Spleen (tissue), 7 donors: ENCODE data around the gene RBBP8.

Experiments used
- POLR2A ChIP-seq, 3 donors: fragments of 450-650 bp; IDR thresholded peaks; one replicate each; pipeline ENCODE4 v1.5.1; 2017; ENCODE audit warnings: antibody characterized with exemption in 3 of 3, mild to moderate bottlenecking in 1 of 3
- POLR2AphosphoS5 ChIP-seq, 3 donors: sonication (generic); formaldehyde crosslinking; IDR thresholded peaks; one replicate each; pipeline ENCODE4 v1.5.1; 2017; ENCODE audit warnings: antibody characterized with exemption in 3 of 3
- TF ChIP-seq, protein P1 (sequence below), 11 experiments: fragments of 200-600 bp in 7 of 11; fragments of 450-650 bp in 4 of 11; sonication (generic) in 4 of 11; IDR thresholded peaks in 8 of 11; conservative IDR thresholded peaks in 3 of 11; 1 replicate in 7 of 11; 2 replicates in 4 of 11; pipeline versions ENCODE4 v1.4.0 to v1.8.0; 2016 to 2021; ENCODE audit warnings: antibody characterized with exemption in 11 of 11, inconsistent platforms in 4 of 11, mild to moderate bottlenecking in 1 of 11
- donor health status: DM: no; HTN: no; CAD: no; lungs with moderate emphysema.
- donor health status: DM: no; HTN: no; CAD: no.
- donor health status: DM: no; HTN: no; CAD: no.

DNA sequence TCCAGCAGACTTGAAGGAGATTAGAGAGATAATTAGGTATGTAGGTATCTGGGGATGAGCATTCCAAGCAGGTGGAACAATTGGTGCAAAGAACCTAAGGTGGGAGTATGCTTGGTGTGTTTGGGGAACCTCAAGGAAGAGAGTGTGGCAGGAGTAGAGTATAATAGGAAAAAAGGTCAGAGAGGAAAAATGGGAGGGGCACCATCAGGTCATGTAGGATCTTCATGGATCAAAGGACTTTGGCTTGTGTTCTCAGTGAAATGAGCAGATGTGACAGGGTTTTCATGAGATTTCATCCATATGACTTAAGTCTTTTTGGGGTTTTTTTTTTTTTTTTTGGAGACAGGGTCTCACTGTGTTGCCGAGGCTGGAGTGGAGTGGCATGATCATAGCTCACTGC is 47.3 kb downstream of the RBBP8 start:
- TF ChIP-seq, protein P1, sequence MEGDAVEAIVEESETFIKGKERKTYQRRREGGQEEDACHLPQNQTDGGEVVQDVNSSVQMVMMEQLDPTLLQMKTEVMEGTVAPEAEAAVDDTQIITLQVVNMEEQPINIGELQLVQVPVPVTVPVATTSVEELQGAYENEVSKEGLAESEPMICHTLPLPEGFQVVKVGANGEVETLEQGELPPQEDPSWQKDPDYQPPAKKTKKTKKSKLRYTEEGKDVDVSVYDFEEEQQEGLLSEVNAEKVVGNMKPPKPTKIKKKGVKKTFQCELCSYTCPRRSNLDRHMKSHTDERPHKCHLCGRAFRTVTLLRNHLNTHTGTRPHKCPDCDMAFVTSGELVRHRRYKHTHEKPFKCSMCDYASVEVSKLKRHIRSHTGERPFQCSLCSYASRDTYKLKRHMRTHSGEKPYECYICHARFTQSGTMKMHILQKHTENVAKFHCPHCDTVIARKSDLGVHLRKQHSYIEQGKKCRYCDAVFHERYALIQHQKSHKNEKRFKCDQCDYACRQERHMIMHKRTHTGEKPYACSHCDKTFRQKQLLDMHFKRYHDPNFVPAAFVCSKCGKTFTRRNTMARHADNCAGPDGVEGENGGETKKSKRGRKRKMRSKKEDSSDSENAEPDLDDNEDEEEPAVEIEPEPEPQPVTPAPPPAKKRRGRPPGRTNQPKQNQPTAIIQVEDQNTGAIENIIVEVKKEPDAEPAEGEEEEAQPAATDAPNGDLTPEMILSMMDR (IDR thresholded peaks at IDR 0.05 in 8 of 11, conservative IDR thresholded peaks at IDR 0.05 in 3 of 11), result no peak
- TF ChIP-seq POLR2AphosphoS5 (IDR thresholded peaks at IDR 0.05) (no peak), POLR2A (IDR thresholded peaks at IDR 0.05) (no peak)
